SK-N-SH treated with all-trans-retinoic acid at 6 μM for 48 hours (cell line): ENCODE measurements around the gene RAB5A.

Experiments
- BACH2 ChIP-seq: fragments of 250-450 bp; sonication (Bioruptor Pico); IDR thresholded peaks from 2 replicates; pipeline ENCODE4 v1.9.0; 2021; ENCODE audit warnings: mild to moderate bottlenecking, borderline replicate concordance
- CSDC2 ChIP-seq: fragments of 250-450 bp; sonication (Bioruptor Pico); IDR thresholded peaks from 2 replicates; pipeline ENCODE4 v1.5.0; 2020; ENCODE audit warnings: mild to moderate bottlenecking, moderate library complexity
- ESRRG ChIP-seq: fragments of 250-450 bp; sonication (Bioruptor Pico); IDR thresholded peaks from 2 replicates; pipeline ENCODE4 v1.6.1; 2021; ENCODE audit warnings: mild to moderate bottlenecking
- OSR1 ChIP-seq: fragments of 250-450 bp; sonication (Bioruptor Pico); IDR thresholded peaks from 2 replicates; pipeline ENCODE4 v1.8.0; 2022; ENCODE audit warnings: moderate library complexity, mild to moderate bottlenecking, inconsistent platforms
- PPARA ChIP-seq: fragments of 250-450 bp; sonication (Bioruptor Pico); IDR thresholded peaks from 2 replicates; pipeline ENCODE4 v1.5.0; 2020; ENCODE audit warnings: mild to moderate bottlenecking, borderline replicate concordance
- TOX ChIP-seq: fragments of 250-450 bp; sonication (Bioruptor Pico); IDR thresholded peaks from 2 replicates; pipeline ENCODE4 v1.8.0; 2021; ENCODE audit warnings: mild to moderate bottlenecking, moderate library complexity, borderline replicate concordance
- ZFP3 ChIP-seq: fragments of 250-450 bp; sonication (Bioruptor Pico); IDR thresholded peaks from 2 replicates; pipeline ENCODE4 v1.5.0; 2020; ENCODE audit warnings: mild to moderate bottlenecking, moderate library complexity
- ZFP30 ChIP-seq: fragments of 450-650 bp; formaldehyde crosslinking; IDR thresholded peaks from 2 replicates; pipeline ENCODE4 v1.5.0; 2022; ENCODE audit warnings: mild to moderate bottlenecking, moderate library complexity
- TF ChIP-seq, protein P1 (sequence below): fragments of 250-450 bp; sonication (Bioruptor Pico); IDR thresholded peaks from 2 replicates; pipeline ENCODE4 v1.8.0; 2020; ENCODE audit warnings: mild to moderate bottlenecking, moderate library complexity, borderline replicate concordance
- TF ChIP-seq, protein P2 (sequence below): fragments of 250-450 bp; sonication (Bioruptor Pico); IDR thresholded peaks from 2 replicates; pipeline ENCODE4 v1.5.0; 2020; ENCODE audit warnings: mild to moderate bottlenecking, moderate library complexity
- TF ChIP-seq, protein P3 (sequence below): fragments of 250-450 bp; sonication (Bioruptor Pico); IDR thresholded peaks from 2 replicates; pipeline ENCODE4 v1.5.1; 2020; ENCODE audit warnings: low read depth, mild to moderate bottlenecking, moderate library complexity

DNA sequence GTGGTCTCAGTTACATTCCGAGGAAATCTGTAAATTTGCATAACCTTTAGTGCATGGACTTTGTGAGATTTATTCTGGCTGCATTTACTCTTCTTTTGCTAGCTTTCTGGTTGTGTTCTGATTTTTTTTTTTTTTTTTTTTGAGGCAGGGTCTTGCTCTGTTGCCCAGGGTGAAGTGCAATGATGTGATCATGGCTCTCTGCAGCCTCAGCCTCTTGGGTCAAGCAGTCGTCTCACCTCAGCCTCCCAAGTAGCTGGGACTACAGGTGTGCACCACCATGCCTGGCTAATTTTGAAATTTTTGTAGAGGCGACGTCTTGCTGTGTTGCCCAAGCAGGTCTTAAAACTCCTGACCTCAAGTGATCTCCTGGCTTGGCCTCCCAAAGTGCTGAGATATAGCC is 12.6 kb downstream of the RAB5A start:
- TF ChIP-seq CSDC2 (no peak), TOX (no peak), PPARA (CRISPR knock-in tag) (no peak), ZFP3 (CRISPR knock-in tag) (no peak), BACH2 (CRISPR knock-in tag) (no peak), OSR1 (CRISPR knock-in tag) (no peak), ZFP30 (CRISPR knock-in tag) (no peak), ESRRG (CRISPR knock-in tag) (no peak)
- TF ChIP-seq, protein P1, sequence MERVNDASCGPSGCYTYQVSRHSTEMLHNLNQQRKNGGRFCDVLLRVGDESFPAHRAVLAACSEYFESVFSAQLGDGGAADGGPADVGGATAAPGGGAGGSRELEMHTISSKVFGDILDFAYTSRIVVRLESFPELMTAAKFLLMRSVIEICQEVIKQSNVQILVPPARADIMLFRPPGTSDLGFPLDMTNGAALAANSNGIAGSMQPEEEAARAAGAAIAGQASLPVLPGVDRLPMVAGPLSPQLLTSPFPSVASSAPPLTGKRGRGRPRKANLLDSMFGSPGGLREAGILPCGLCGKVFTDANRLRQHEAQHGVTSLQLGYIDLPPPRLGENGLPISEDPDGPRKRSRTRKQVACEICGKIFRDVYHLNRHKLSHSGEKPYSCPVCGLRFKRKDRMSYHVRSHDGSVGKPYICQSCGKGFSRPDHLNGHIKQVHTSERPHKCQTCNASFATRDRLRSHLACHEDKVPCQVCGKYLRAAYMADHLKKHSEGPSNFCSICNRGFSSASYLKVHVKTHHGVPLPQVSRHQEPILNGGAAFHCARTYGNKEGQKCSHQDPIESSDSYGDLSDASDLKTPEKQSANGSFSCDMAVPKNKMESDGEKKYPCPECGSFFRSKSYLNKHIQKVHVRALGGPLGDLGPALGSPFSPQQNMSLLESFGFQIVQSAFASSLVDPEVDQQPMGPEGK (CRISPR knock-in tag), result no peak
- TF ChIP-seq, protein P2, sequence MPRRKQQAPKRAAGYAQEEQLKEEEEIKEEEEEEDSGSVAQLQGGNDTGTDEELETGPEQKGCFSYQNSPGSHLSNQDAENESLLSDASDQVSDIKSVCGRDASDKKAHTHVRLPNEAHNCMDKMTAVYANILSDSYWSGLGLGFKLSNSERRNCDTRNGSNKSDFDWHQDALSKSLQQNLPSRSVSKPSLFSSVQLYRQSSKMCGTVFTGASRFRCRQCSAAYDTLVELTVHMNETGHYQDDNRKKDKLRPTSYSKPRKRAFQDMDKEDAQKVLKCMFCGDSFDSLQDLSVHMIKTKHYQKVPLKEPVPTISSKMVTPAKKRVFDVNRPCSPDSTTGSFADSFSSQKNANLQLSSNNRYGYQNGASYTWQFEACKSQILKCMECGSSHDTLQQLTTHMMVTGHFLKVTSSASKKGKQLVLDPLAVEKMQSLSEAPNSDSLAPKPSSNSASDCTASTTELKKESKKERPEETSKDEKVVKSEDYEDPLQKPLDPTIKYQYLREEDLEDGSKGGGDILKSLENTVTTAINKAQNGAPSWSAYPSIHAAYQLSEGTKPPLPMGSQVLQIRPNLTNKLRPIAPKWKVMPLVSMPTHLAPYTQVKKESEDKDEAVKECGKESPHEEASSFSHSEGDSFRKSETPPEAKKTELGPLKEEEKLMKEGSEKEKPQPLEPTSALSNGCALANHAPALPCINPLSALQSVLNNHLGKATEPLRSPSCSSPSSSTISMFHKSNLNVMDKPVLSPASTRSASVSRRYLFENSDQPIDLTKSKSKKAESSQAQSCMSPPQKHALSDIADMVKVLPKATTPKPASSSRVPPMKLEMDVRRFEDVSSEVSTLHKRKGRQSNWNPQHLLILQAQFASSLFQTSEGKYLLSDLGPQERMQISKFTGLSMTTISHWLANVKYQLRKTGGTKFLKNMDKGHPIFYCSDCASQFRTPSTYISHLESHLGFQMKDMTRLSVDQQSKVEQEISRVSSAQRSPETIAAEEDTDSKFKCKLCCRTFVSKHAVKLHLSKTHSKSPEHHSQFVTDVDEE (CRISPR knock-in tag), result no peak
- TF ChIP-seq, protein P3, sequence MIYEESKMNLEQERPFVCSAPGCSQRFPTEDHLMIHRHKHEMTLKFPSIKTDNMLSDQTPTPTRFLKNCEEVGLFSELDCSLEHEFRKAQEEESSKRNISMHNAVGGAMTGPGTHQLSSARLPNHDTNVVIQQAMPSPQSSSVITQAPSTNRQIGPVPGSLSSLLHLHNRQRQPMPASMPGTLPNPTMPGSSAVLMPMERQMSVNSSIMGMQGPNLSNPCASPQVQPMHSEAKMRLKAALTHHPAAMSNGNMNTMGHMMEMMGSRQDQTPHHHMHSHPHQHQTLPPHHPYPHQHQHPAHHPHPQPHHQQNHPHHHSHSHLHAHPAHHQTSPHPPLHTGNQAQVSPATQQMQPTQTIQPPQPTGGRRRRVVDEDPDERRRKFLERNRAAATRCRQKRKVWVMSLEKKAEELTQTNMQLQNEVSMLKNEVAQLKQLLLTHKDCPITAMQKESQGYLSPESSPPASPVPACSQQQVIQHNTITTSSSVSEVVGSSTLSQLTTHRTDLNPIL, result no peak
